Suprapubic skin (tissue), 4 donors: ENCODE results near the gene PSMD13.

Source experiments
- CTCF ChIP-seq, 2 donors: fragments of 200-600 bp in 1 of 2; fragments of 450-650 bp in 1 of 2; sonication (generic) in 1 of 2; IDR thresholded peaks; one replicate each; pipeline ENCODE4 v1.5.1; 2016 to 2019; ENCODE audit warnings: antibody characterized with exemption in 2 of 2, mild to moderate bottlenecking in 1 of 2, moderate library complexity in 1 of 2
- EP300 ChIP-seq: sonication (generic); formaldehyde crosslinking; IDR thresholded peaks from one replicate; pipeline ENCODE4 v1.6.1; 2017; ENCODE audit warnings: antibody characterized with exemption
- POLR2AphosphoS5 ChIP-seq, 3 donors: sonication (generic); formaldehyde crosslinking; IDR thresholded peaks; one replicate each; pipeline ENCODE4 v1.6.1; 2017; ENCODE audit warnings: antibody characterized with exemption in 3 of 3

GRCh38 chr11:211741-212140, 25.0 kb upstream of the PSMD13 start:
- no peak for TF ChIP-seq CTCF (IDR thresholded peaks at IDR 0.05)
- TF ChIP-seq POLR2AphosphoS5 (IDR thresholded peaks at IDR 0.05), result no peak
- TF ChIP-seq EP300, result no peak
